GM19328 (cell line): ENCODE measurements around the gene COA3.

Experiments
- ATAC-seq: cut with Tn5 transposase; IDR thresholded peaks from one replicate; pipeline ENCODE4 v1.9.1; 2021; ENCODE audit warnings: mild to moderate bottlenecking, moderate library complexity; ENCODE audit not compliant: unreplicated experiment

COA3 gene

GRCh38 chr17:42818379-42818778, 19.9 kb upstream of the COA3 start:
- no peak for ATAC-seq

GRCh38 chr17:42817866-42818265, 19.4 kb upstream of the COA3 start:
- ATAC-seq = no peak

- ATAC-seq = no peak
Measured at GRCh38 chr17:42814633-42815399, 16.3 kb upstream of the COA3 start.

- ATAC-seq = no peak
Measured at GRCh38 chr17:42809250-42809649, 10.7 kb upstream of the COA3 start.

GRCh38 chr17:42806249-42806648, 7.7 kb upstream of the COA3 start:
- no peak for ATAC-seq

- no peak for ATAC-seq
Measured at GRCh38 chr17:42804918-42805367, 6.4 kb upstream of the COA3 start.

- no peak for ATAC-seq
Measured at GRCh38 chr17:42803074-42803883, 4.8 kb upstream of the COA3 start.

GRCh38 chr17:42798011-42798382, 507 bp downstream of the COA3 start:
- no peak for ATAC-seq

GRCh38 chr17:42797067-42798007, 1.2 kb downstream of the COA3 start:
- no peak for ATAC-seq

GRCh38 chr17:42796066-42796758, 2.3 kb downstream of the COA3 start:
- no peak for ATAC-seq

- ATAC-seq = no peak
Measured at GRCh38 chr17:42795465-42795864, 3.0 kb downstream of the COA3 start.

- no peak for ATAC-seq
Measured at GRCh38 chr17:42795061-42795460, 3.4 kb downstream of the COA3 start.

GRCh38 chr17:42792545-42792944, 6.0 kb downstream of the COA3 start:
- no peak for ATAC-seq

- ATAC-seq = no peak
Measured at GRCh38 chr17:42791948-42792347, 6.6 kb downstream of the COA3 start.

- no peak for ATAC-seq
Measured at GRCh38 chr17:42787266-42787665, 11.2 kb downstream of the COA3 start.

- no peak for ATAC-seq
Measured at GRCh38 chr17:42784811-42785592, 13.5 kb downstream of the COA3 start.

- ATAC-seq = no peak
Measured at GRCh38 chr17:42784409-42784808, 14.1 kb downstream of the COA3 start.

GRCh38 chr17:42783791-42784138, 14.7 kb downstream of the COA3 start:
- no peak for ATAC-seq

- no peak for ATAC-seq
Measured at GRCh38 chr17:42783062-42783790, 15.3 kb downstream of the COA3 start.
